K562 (cell line): ENCODE results near the gene SPHK2.

ENCODE experiments used
- CEBPB ChIP-seq: fragments of 450-650 bp; IDR thresholded peaks from 2 replicates; pipeline ENCODE4 v1.6.1; 2016; ENCODE audit warnings: missing genetic modification characterization, missing compliant biosample characterization
- EP300 ChIP-seq: IDR thresholded peaks from 2 replicates; pipeline ENCODE4 v1.6.1; 2012; ENCODE audit warnings: low read length, improper control_type of control experiment
- EZH2 ChIP-seq: IDR thresholded peaks from 2 replicates; pipeline ENCODE4 v1.6.1; 2012; ENCODE audit warnings: low read depth, mild to moderate bottlenecking, inconsistent platforms, low read length, borderline replicate concordance
- FOXM1 ChIP-seq, 2 experiments: fragments of 450-650 bp in 1 of 2; sonication (generic) in 1 of 2; formaldehyde crosslinking in 1 of 2; IDR thresholded peaks; 2 replicates each; pipeline versions ENCODE4 v1.6.1 to v1.9.0; 2017 to 2022; ENCODE audit warnings: low read depth in 2 of 2, mild to moderate bottlenecking in 2 of 2, missing genetic modification reagents in 1 of 2, moderate library complexity in 1 of 2
- MEF2A ChIP-seq: IDR thresholded peaks from 2 replicates; pipeline ENCODE4 v1.6.1; 2011; ENCODE audit warnings: low read depth, mild to moderate bottlenecking, low read length, moderate library complexity; ENCODE audit not compliant: control insufficient read depth
- SP1 ChIP-seq: sonication (generic); formaldehyde crosslinking; IDR thresholded peaks from 2 replicates; pipeline ENCODE4 v1.8.1; 2022; ENCODE audit warnings: mild to moderate bottlenecking, missing genetic modification reagents
- SREBF2 ChIP-seq: sonication (generic); formaldehyde crosslinking; IDR thresholded peaks from 2 replicates; pipeline ENCODE4 v1.4.0; 2020; ENCODE audit warnings: mild to moderate bottlenecking, missing genetic modification reagents
- YY1 ChIP-seq, 3 experiments: IDR thresholded peaks; 2 replicates each; pipeline ENCODE4 v1.6.1; 2011; ENCODE audit warnings: low read length in 2 of 3, mild to moderate bottlenecking in 2 of 3, moderate library complexity in 2 of 3, borderline replicate concordance in 1 of 3, control low read depth in 1 of 3, low read depth in 1 of 3; ENCODE audit not compliant: insufficient read depth in 3 of 3, insufficient replicate concordance in 2 of 3, control insufficient read depth in 1 of 3, insufficient read length in 1 of 3; ENCODE audit errors: extremely low read depth in 1 of 3
- ZFP36 ChIP-seq: fragments of 150-350 bp; IDR thresholded peaks from 2 replicates; pipeline ENCODE4 v1.6.1; 2018; ENCODE audit warnings: low read length, low read depth; ENCODE audit not compliant: partially characterized antibody
- ZFX ChIP-seq: sonication (generic); formaldehyde crosslinking; IDR thresholded peaks from 2 replicates; pipeline ENCODE4 v1.8.0; 2022; ENCODE audit warnings: mild to moderate bottlenecking, missing genetic modification reagents, moderate library complexity
- ZNF263 ChIP-seq: sonication (generic); formaldehyde crosslinking; IDR thresholded peaks from 2 replicates; pipeline ENCODE4 v1.8.0; 2022; ENCODE audit warnings: mild to moderate bottlenecking, missing genetic modification reagents, borderline replicate concordance
- TF ChIP-seq, protein P1 (sequence below), 3 experiments: IDR thresholded peaks in 2 of 3; conservative IDR thresholded peaks in 1 of 3; 2 replicates each; pipeline ENCODE4 v1.5.1; 2011 to 2012; ENCODE audit warnings: low read length in 3 of 3, mild to moderate bottlenecking in 3 of 3, control low read depth in 2 of 3, improper control_type of control experiment in 1 of 3, inconsistent platforms in 1 of 3, low read depth in 1 of 3, mixed read lengths in 1 of 3, moderate library complexity in 1 of 3; ENCODE audit not compliant: insufficient read depth in 2 of 3

DNA sequence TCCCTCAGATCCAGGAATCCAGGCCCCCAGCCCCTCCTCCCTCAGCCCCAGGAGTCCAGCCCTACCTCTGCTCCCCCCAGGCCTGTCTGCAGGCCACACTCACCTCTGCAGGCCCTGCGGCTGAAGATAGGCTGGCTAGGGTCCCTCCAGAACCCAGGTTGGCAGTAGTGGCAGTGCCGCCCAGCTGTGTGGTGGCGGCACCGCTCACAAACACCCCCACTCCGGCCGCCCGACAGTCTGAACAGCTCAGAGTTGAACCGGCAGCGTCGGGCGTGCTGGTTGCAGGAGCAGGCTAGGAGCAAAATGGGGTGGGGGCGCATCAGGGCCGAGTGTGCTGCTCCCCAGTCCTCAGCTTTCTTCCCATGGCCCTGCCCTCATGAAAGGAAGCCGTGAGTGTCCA lies 45.2 kb downstream of the SPHK2 start:
- no peak for TF ChIP-seq ZNF263 (CRISPR knock-in tag)
- no peak for TF ChIP-seq SP1 (CRISPR knock-in tag)
- no peak for TF ChIP-seq ZFP36
- no peak for TF ChIP-seq ZFX (CRISPR knock-in tag)
- TF ChIP-seq EP300: no peak
- TF ChIP-seq, protein P1, sequence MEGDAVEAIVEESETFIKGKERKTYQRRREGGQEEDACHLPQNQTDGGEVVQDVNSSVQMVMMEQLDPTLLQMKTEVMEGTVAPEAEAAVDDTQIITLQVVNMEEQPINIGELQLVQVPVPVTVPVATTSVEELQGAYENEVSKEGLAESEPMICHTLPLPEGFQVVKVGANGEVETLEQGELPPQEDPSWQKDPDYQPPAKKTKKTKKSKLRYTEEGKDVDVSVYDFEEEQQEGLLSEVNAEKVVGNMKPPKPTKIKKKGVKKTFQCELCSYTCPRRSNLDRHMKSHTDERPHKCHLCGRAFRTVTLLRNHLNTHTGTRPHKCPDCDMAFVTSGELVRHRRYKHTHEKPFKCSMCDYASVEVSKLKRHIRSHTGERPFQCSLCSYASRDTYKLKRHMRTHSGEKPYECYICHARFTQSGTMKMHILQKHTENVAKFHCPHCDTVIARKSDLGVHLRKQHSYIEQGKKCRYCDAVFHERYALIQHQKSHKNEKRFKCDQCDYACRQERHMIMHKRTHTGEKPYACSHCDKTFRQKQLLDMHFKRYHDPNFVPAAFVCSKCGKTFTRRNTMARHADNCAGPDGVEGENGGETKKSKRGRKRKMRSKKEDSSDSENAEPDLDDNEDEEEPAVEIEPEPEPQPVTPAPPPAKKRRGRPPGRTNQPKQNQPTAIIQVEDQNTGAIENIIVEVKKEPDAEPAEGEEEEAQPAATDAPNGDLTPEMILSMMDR (IDR thresholded peaks at IDR 0.05 in 2 of 3, conservative IDR thresholded peaks at IDR 0.05 in 1 of 3; ENCODE audit: insufficient read depth in 2 of 3, low read depth in 1 of 3, low read length in 3 of 3): no peak
- TF ChIP-seq FOXM1 (IDR thresholded peaks at IDR 0.05; ENCODE audit: low read depth): no peak
- no peak for TF ChIP-seq FOXM1 (CRISPR knock-in tag; IDR thresholded peaks at IDR 0.05; ENCODE audit: low read depth)
- TF ChIP-seq CEBPB (tag): no peak
- no peak for TF ChIP-seq YY1 (IDR thresholded peaks at IDR 0.05; ENCODE audit: borderline replicate concordance in 1 of 3, control insufficient read depth in 1 of 3, extremely low read depth in 1 of 3, insufficient read depth in 3 of 3, insufficient read length in 1 of 3, insufficient replicate concordance in 2 of 3, low read depth in 1 of 3, low read length in 2 of 3)
- TF ChIP-seq EZH2: no peak
- no peak for TF ChIP-seq SREBF2 (CRISPR knock-in tag)
- TF ChIP-seq MEF2A: no peak
